Mesodermal cell (in vitro differentiated cells): Measurements from ENCODE around the gene THRAP3.

ENCODE experiments used
- H3K27ac ChIP-seq: 2 replicates; pipeline ENCODE4 v1.7.0; 2013; ENCODE audit warnings: mild to moderate bottlenecking, low read depth, low read length, moderate library complexity; ENCODE audit not compliant: severe bottlenecking
- H3K36me3 ChIP-seq: 2 replicates; pipeline ENCODE4 v1.7.1; 2013; ENCODE audit warnings: mild to moderate bottlenecking, low read length, moderate library complexity; ENCODE audit not compliant: control insufficient read depth, insufficient read depth
- H3K4me1 ChIP-seq: one replicate; pipeline ENCODE4 v1.7.1; 2013; ENCODE audit warnings: mild to moderate bottlenecking, low read length; ENCODE audit not compliant: insufficient read depth, control insufficient read depth, poor library complexity, severe bottlenecking
- H3K4me3 ChIP-seq: 2 replicates; pipeline ENCODE4 v1.7.0; 2013; ENCODE audit warnings: low read length, control low read depth, mild to moderate bottlenecking; ENCODE audit not compliant: insufficient read depth, poor library complexity, severe bottlenecking; ENCODE audit errors: extremely low read depth
- H3K9me3 ChIP-seq: 2 replicates; pipeline ENCODE4 v1.7.1; 2013; ENCODE audit warnings: mild to moderate bottlenecking, low read length, moderate library complexity; ENCODE audit not compliant: control insufficient read depth
- WGBS, 2 experiments: methylation state at CpG; one replicate each; pipeline ENCODE4 v1.1.5; 2013; ENCODE audit warnings: missing lambda C conversion rate in 2 of 2; ENCODE audit not compliant: insufficient coverage in 2 of 2; 5-methylcytosine and 5-hydroxymethylcytosine counted together

The THRAP3 gene

GRCh38 chr1:36328088-36328480 lies 103.8 kb downstream of the THRAP3 start:
- Histone ChIP-seq H3K36me3 (no peaks in the 10 kb centered on the region), H3K4me3 (no peak overlapping the region), H3K4me1 (peaks cover 25% of the 10 kb centered on the region), H3K9me3 (no peaks in the 10 kb centered on the region), H3K27ac (no peak overlapping the region)
- 82 to 83% methylated on average over 6 of the region's 6 CpGs for WGBS, 2 experiments

GRCh38 chr1:36328713-36329112 lies 104.5 kb downstream of the THRAP3 start:
- Histone ChIP-seq H3K36me3 (no peaks in the 10 kb centered on the region), H3K9me3 (no peaks in the 10 kb centered on the region), H3K4me3 (no peak overlapping the region), H3K27ac (no peak overlapping the region), H3K4me1 (peaks cover 25% of the 10 kb centered on the region)
- WGBS, 2 experiments, result 96 to 100% methylated on average over 2 to 5 of the region's 6 CpGs

GRCh38 chr1:36329817-36330216 lies 105.6 kb downstream of the THRAP3 start:
- Histone ChIP-seq H3K36me3 (no peaks in the 10 kb centered on the region), H3K4me3 (no peak overlapping the region), H3K4me1 (peaks cover 15% of the 10 kb centered on the region), H3K9me3 (no peaks in the 10 kb centered on the region), H3K27ac (no peak overlapping the region)
- 97% methylated on average over 8 of the region's 9 CpGs for WGBS, 2 experiments

- no peak overlapping the region for H3K27ac ChIP-seq
- no peaks in the 10 kb centered on the region for H3K9me3 ChIP-seq
- H3K36me3 ChIP-seq, result no peaks in the 10 kb centered on the region
- no peak overlapping the region for H3K4me3 ChIP-seq
- WGBS, 2 experiments, result 92 to 95% methylated on average over 15 of the region's 15 CpGs
- peaks cover 4% of the 10 kb centered on the region for H3K4me1 ChIP-seq
Measured at GRCh38 chr1:36330940-36331339, 106.7 kb downstream of the THRAP3 start.

- H3K36me3 ChIP-seq, result peaks cover 22% of the 10 kb centered on the region
- H3K4me1 ChIP-seq, result no peaks in the 10 kb centered on the region
- 93 to 96% methylated on average over 4 to 5 of the region's 6 CpGs for WGBS, 2 experiments
- no peak overlapping the region for H3K4me3 ChIP-seq
- H3K27ac ChIP-seq, result no peak overlapping the region
- H3K9me3 ChIP-seq, result no peaks in the 10 kb centered on the region
Measured at GRCh38 chr1:36337830-36338229, 113.6 kb downstream of the THRAP3 start.

GRCh38 chr1:36339215-36339614 lies 115.0 kb downstream of the THRAP3 start:
- H3K4me1 ChIP-seq, result peaks cover 2% of the 10 kb centered on the region
- no peaks in the 10 kb centered on the region for H3K9me3 ChIP-seq
- H3K4me3 ChIP-seq, result no peak overlapping the region
- no peak overlapping the region for H3K27ac ChIP-seq
- 86 to 95% methylated on average over 4 to 6 of the region's 7 CpGs for WGBS, 2 experiments
- H3K36me3 ChIP-seq, result peaks cover 33% of the 10 kb centered on the region

- no peaks in the 10 kb centered on the region for H3K9me3 ChIP-seq
- peaks cover 2% of the 10 kb centered on the region for H3K4me1 ChIP-seq
- peaks cover 37% of the 10 kb centered on the region for H3K36me3 ChIP-seq
- 88 to 97% methylated on average over 1 to 6 of the region's 9 CpGs for WGBS, 2 experiments
- no peak overlapping the region for H3K27ac ChIP-seq
- H3K4me3 ChIP-seq, result no peak overlapping the region
Measured at GRCh38 chr1:36339615-36340014, 115.4 kb downstream of the THRAP3 start.

GRCh38 chr1:36341626-36342320 lies 117.5 kb downstream of the THRAP3 start:
- Histone ChIP-seq H3K36me3 (peaks cover 56% of the 10 kb centered on the region), H3K27ac (no peak overlapping the region), H3K9me3 (no peaks in the 10 kb centered on the region), H3K4me3 (no peak overlapping the region), H3K4me1 (peaks cover 2% of the 10 kb centered on the region)
- 91 to 94% methylated on average over 28 to 33 of the region's 34 CpGs for WGBS, 2 experiments

GRCh38 chr1:36342426-36343185 lies 118.4 kb downstream of the THRAP3 start:
- no peaks in the 10 kb centered on the region for H3K9me3 ChIP-seq
- H3K4me1 ChIP-seq, result peaks cover 2% of the 10 kb centered on the region
- H3K36me3 ChIP-seq, result peaks cover 64% of the 10 kb centered on the region
- no peak overlapping the region for H3K27ac ChIP-seq
- WGBS, 2 experiments, result 94 to 100% methylated on average over 5 to 8 of the region's 10 CpGs
- H3K4me3 ChIP-seq, result no peak overlapping the region

GRCh38 chr1:36343651-36344394 lies 119.6 kb downstream of the THRAP3 start:
- no peak overlapping the region for H3K27ac ChIP-seq
- 95 to 97% methylated on average over 18 to 20 of the region's 24 CpGs for WGBS, 2 experiments

More at GRCh38 chr1:36343651-36344394, 119.6 kb downstream of the THRAP3 start:
- no peak overlapping the region for H3K4me3 ChIP-seq
- no peaks in the 10 kb centered on the region for H3K9me3 ChIP-seq
- peaks cover 77% of the 10 kb centered on the region for H3K36me3 ChIP-seq
- peaks cover 5% of the 10 kb centered on the region for H3K4me1 ChIP-seq
